NT2/D1 (cell line): Measurements from ENCODE around the gene RADX.

Experiments used
- SUZ12 ChIP-seq: IDR thresholded peaks from 2 replicates; pipeline ENCODE4 v1.6.1; 2011; ENCODE audit not compliant: insufficient read length, insufficient read depth; ENCODE audit errors: extremely low read depth
- YY1 ChIP-seq: IDR thresholded peaks from 2 replicates; pipeline ENCODE4 v1.6.1; 2011; ENCODE audit not compliant: insufficient read length, insufficient read depth
- ZNF274 ChIP-seq: IDR thresholded peaks from 2 replicates; pipeline ENCODE4 v1.6.1; 2011; ENCODE audit warnings: mild to moderate bottlenecking, low read depth, low read length

DNA sequence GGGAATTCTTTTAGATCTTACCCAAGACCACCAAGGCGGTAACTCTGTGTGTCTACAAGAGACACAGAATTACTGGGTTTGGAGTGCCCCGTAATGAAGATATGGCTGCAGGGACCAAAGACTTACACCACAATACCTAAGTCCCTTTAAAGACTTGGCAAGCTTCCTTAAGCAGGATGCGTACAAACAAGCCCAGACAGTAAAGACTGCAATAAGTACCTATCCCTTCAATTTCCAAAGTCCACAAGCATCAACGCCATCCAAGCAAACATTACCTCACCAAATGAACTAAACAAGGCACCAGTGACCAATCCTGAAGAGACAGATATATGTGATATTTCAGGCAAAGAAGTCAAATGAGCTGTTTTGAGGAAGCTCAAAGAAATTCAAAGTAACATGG is 72.4 kb downstream of the RADX start:
- TF ChIP-seq SUZ12 (no peak), ZNF274 (no peak), YY1 (no peak)
